Stomach (tissue), 9 donors: ENCODE data around the gene KIRREL1. TPM values are rescaled to one million over a fixed set of nuclear protein-coding genes. Genes with fewer than 3 reads are reported as not detected.

Experiments used
- DNase-seq, 2 donors: peaks; one replicate each; pipeline versions ENCODE4 v3.0.0 to v3.0.0-alpha.2; 2013 to 2019
- H3K27ac ChIP-seq, 5 donors: fragments of 200-600 bp in 4 of 5; sonication (generic) in 4 of 5; one replicate each; pipeline ENCODE4 v1.5.1; 2013 to 2019; ENCODE audit warnings: mild to moderate bottlenecking in 1 of 5, moderate library complexity in 1 of 5
- H3K27me3 ChIP-seq, 3 donors: fragments of 200-600 bp; sonication (generic); one replicate each; pipeline ENCODE4 v1.5.1; 2017 to 2019; ENCODE audit warnings: mixed run types in 1 of 3
- H3K36me3 ChIP-seq, 4 donors: fragments of 200-600 bp; sonication (generic); 1 replicate in 3 of 4; 2 replicates in 1 of 4; pipeline ENCODE4 v1.5.1; 2016 to 2019
- H3K4me1 ChIP-seq, 4 donors: fragments of 200-600 bp; sonication (generic); one replicate each; pipeline ENCODE4 v1.5.1; 2016 to 2019
- H3K4me3 ChIP-seq, 4 donors: fragments of 200-600 bp; sonication (generic) in 3 of 4; one replicate each; pipeline ENCODE4 v1.5.1; 2016 to 2019; ENCODE audit warnings: mild to moderate bottlenecking in 1 of 4
- H3K9me3 ChIP-seq, 4 donors: fragments of 200-600 bp; sonication (generic); one replicate each; pipeline ENCODE4 v1.5.1; 2016 to 2019
- CTCF ChIP-seq, 7 experiments: fragments of 450-650 bp in 4 of 7; fragments of 200-600 bp in 3 of 7; sonication (generic) in 3 of 7; IDR thresholded peaks; one replicate each; pipeline ENCODE4 v1.5.1; 2016 to 2019; ENCODE audit warnings: antibody characterized with exemption in 7 of 7, control low read depth in 2 of 7, mild to moderate bottlenecking in 1 of 7
- EP300 ChIP-seq: sonication (generic); formaldehyde crosslinking; IDR thresholded peaks from one replicate; pipeline ENCODE4 v1.6.1; 2017; ENCODE audit warnings: antibody characterized with exemption
- POLR2A ChIP-seq, 4 donors: fragments of 450-650 bp; IDR thresholded peaks; one replicate each; pipeline ENCODE4 v1.6.1; 2016; ENCODE audit warnings: antibody characterized with exemption in 4 of 4, control low read depth in 2 of 4, mild to moderate bottlenecking in 1 of 4, moderate library complexity in 1 of 4
- POLR2AphosphoS5 ChIP-seq, 3 donors: sonication (generic); formaldehyde crosslinking; IDR thresholded peaks; one replicate each; pipeline ENCODE4 v1.6.1; 2016; ENCODE audit warnings: antibody characterized with exemption in 3 of 3
- WGBS, 5 donors: extraction: QIAGEN DNeasy Blood & Tissue Kit in 3 of 5; methylation state at CpG; one replicate each; pipeline versions ENCODE4 v1.1.5 to v1.1.7; 2013 to 2018; 5-methylcytosine and 5-hydroxymethylcytosine counted together
- intact Hi-C: fragments of 100-400 bp; cut with DNase I; formaldehyde crosslinking; loops from one replicate; pipeline ENCODE4 v1.15.1; 2023; ENCODE audit warnings: low total_unique reads
- polyA plus RNA-seq, 3 donors: library from polyadenylated mRNA; stranded (reverse); fragments of 200-250 nt; gene quantifications; one replicate each; pipeline ENCODE4 v1.2.3, GENCODE V29; 2013
- total RNA-seq, 5 donors: library from RNA; depleted of rRNA; stranded (reverse); fragments of >200 nt; gene quantifications; one replicate each; pipeline versions ENCODE4 v1.1.0 to v1.2.3, GENCODE V29; 2014 to 2016
- donor health status: healthy with polysubstance abuse.
- donor health status: Bipolar disorder and iron deficiency.
- donor health status: healthy.

KIRREL1 gene
- total and polyA plus RNA-seq, 8 donors: 2.8 to 27.9 (median 4.2) TPM

GRCh38 chr1:157960773-157961172, 32.7 kb upstream of the KIRREL1 start:
- H3K4me1 ChIP-seq: peaks cover 0 to 16% (median 2%) of the 10 kb centered on the region in 4 donors
- no peak for TF ChIP-seq POLR2A (IDR thresholded peaks at IDR 0.05)
- TF ChIP-seq CTCF (IDR thresholded peaks at IDR 0.05): no peak
- no peak for TF ChIP-seq EP300
- H3K9me3 ChIP-seq: no peaks in the 10 kb centered on the region
- peaks cover 0 to 43% (median 0%) of the 10 kb centered on the region in 3 donors for H3K27me3 ChIP-seq
- DNase-seq: no peak
- WGBS, 5 donors: 64 to 79% (median 74%) methylated on average over 2 of the region's 2 CpGs
- no peaks in the 10 kb centered on the region for H3K36me3 ChIP-seq
- H3K27ac ChIP-seq: no peak overlapping the region
- intact Hi-C loops: no loop called here
- no peak overlapping the region for H3K4me3 ChIP-seq

- intact Hi-C loops: no loop called here
- Histone ChIP-seq H3K4me1 (peaks cover 0 to 16% (median 2%) of the 10 kb centered on the region in 4 donors), H3K27ac (no peak overlapping the region), H3K27me3 (peaks cover 0 to 36% (median 0%) of the 10 kb centered on the region in 3 donors), H3K36me3 (no peaks in the 10 kb centered on the region), H3K9me3 (peaks cover 0 to 3% (median under 1%) of the 10 kb centered on the region in 4 donors), H3K4me3 (no peak overlapping the region)
- WGBS, 5 donors: 41 to 54% (median 43%) methylated on average over 11 of the region's 11 CpGs
- peak in 1 of 2 donors; percentile 25 for DNase-seq
- TF ChIP-seq POLR2A (IDR thresholded peaks at IDR 0.05) (no peak), EP300 (no peak), CTCF (IDR thresholded peaks at IDR 0.05) (no peak), POLR2AphosphoS5 (IDR thresholded peaks at IDR 0.05) (no peak)
These were observed 31.4 kb upstream of the KIRREL1 start for GRCh38 chr1:157961805-157962762.

- WGBS, 5 donors: 10 to 21% (median 14%) methylated on average over 5 of the region's 5 CpGs
These were observed 29.7 kb upstream of the KIRREL1 start for GRCh38 chr1:157963713-157964112.

GRCh38 chr1:157965584-157965983, 27.9 kb upstream of the KIRREL1 start:
- intact Hi-C loops: no loop called here
- peak in 1 of 2 donors; percentile 20 for DNase-seq

More at GRCh38 chr1:157963713-157964112, 29.7 kb upstream of the KIRREL1 start:
- Histone ChIP-seq H3K27me3 (peaks cover 0 to 24% (median 0%) of the 10 kb centered on the region in 3 donors), H3K4me1 (peaks cover 0 to 23% (median 5%) of the 10 kb centered on the region in 4 donors), H3K4me3 (no peak overlapping the region), H3K27ac (no peak overlapping the region), H3K9me3 (peaks cover 0 to 7% (median 2%) of the 10 kb centered on the region in 4 donors), H3K36me3 (no peaks in the 10 kb centered on the region)
- intact Hi-C loops: no loop called here
- TF ChIP-seq CTCF (IDR thresholded peaks at IDR 0.05) (peak in 6 of 7 experiments; percentile 19 to 94 (median 82)), POLR2A (IDR thresholded peaks at IDR 0.05) (no peak)
- DNase-seq: peak; percentile 57 to 90

More at GRCh38 chr1:157965584-157965983, 27.9 kb upstream of the KIRREL1 start:
- WGBS, 5 donors: 52 to 62% (median 55%) methylated on average over 8 of the region's 8 CpGs
- no peak overlapping the region for H3K4me3 ChIP-seq
- H3K27me3 ChIP-seq: peaks cover 0 to 15% (median 0%) of the 10 kb centered on the region in 3 donors
- H3K9me3 ChIP-seq: peaks cover 0 to 7% (median 2%) of the 10 kb centered on the region in 4 donors
- peaks cover 0 to 32% (median 11%) of the 10 kb centered on the region in 4 donors for H3K4me1 ChIP-seq
- no peaks in the 10 kb centered on the region for H3K36me3 ChIP-seq
- H3K27ac ChIP-seq: peak overlapping the region in 1 of 5 donors; percentile 11
- TF ChIP-seq CTCF (IDR thresholded peaks at IDR 0.05): no peak
- no peak for TF ChIP-seq POLR2AphosphoS5 (IDR thresholded peaks at IDR 0.05)
- TF ChIP-seq EP300: no peak
- no peak for TF ChIP-seq POLR2A (IDR thresholded peaks at IDR 0.05)
